PFSK-1 (cell line): ENCODE results near the gene WIPF3.

Experiments
- FOXP2 ChIP-seq: optimal IDR thresholded peaks from 2 replicates; pipeline ENCODE3; 2011; ENCODE audit warnings: borderline replicate concordance, control low read depth, inconsistent platforms; ENCODE audit not compliant: insufficient read depth; ENCODE audit errors: extremely low read length, extremely low read depth
- POLR2AphosphoS5 ChIP-seq: IDR thresholded peaks from 2 replicates; pipeline ENCODE4 v1.6.1; 2012; ENCODE audit warnings: low read depth, mild to moderate bottlenecking, control low read depth, low read length, moderate library complexity
- REST ChIP-seq, 2 experiments: IDR thresholded peaks; 2 replicates each; pipeline versions ENCODE4 v1.6.1 to v1.8.0; 2011 to 2012; ENCODE audit warnings: low read depth in 2 of 2, low read length in 2 of 2, control low read depth in 1 of 2, inconsistent platforms in 1 of 2, mild to moderate bottlenecking in 1 of 2, moderate library complexity in 1 of 2; ENCODE audit not compliant: insufficient read depth in 1 of 2
- SIN3A ChIP-seq: IDR thresholded peaks from 2 replicates; pipeline ENCODE4 v1.6.1; 2012; ENCODE audit warnings: mild to moderate bottlenecking, low read length, moderate library complexity, borderline replicate concordance; ENCODE audit not compliant: insufficient read depth
- TAF1 ChIP-seq: IDR thresholded peaks from 2 replicates; pipeline ENCODE4 v1.6.1; 2012; ENCODE audit warnings: low read length, control low read depth, borderline replicate concordance; ENCODE audit not compliant: insufficient read depth

Gene WIPF3

GRCh38 chr7:29962035-29962434, 155.7 kb downstream of the WIPF3 start:
- TF ChIP-seq TAF1, result no peak
- TF ChIP-seq POLR2AphosphoS5, result no peak
- TF ChIP-seq REST (IDR thresholded peaks at IDR 0.05; ENCODE audit: insufficient read depth in 1 of 2, low read depth in 2 of 2, low read length in 2 of 2), result no peak
- no peak for TF ChIP-seq FOXP2
- no peak for TF ChIP-seq SIN3A

- no peak for TF ChIP-seq TAF1
- TF ChIP-seq FOXP2, result no peak
- TF ChIP-seq POLR2AphosphoS5, result no peak
- TF ChIP-seq REST (IDR thresholded peaks at IDR 0.05; ENCODE audit: insufficient read depth in 1 of 2, low read depth in 2 of 2, low read length in 2 of 2), result no peak
- no peak for TF ChIP-seq SIN3A
Measured at GRCh38 chr7:29965030-29965429, 158.7 kb downstream of the WIPF3 start.
